ENCODE data around the gene RAB35.
A peak's percentile ranks its signal among the peaks of the same experiment; 100 is the strongest.

RAB35 gene

GRCh38 chr12:120091371-120092090, 25.0 kb downstream of the RAB35 start (continued):
- no peak for TF ChIP-seq ZNF518A (tag by site-specific recombination; conservative IDR thresholded peaks at IDR 0.05; ENCODE audit: low read depth)
- TF ChIP-seq ZNF449 (tag by site-specific recombination; IDR thresholded peaks at IDR 0.05) = no peak
- TF ChIP-seq ZBTB44 (tag by site-specific recombination; IDR thresholded peaks at IDR 0.05) = peak; percentile 79
- TF ChIP-seq ZNF624 (tag by site-specific recombination; IDR thresholded peaks at IDR 0.05) = peak; percentile 99
- TF ChIP-seq ZNF391 (tag by site-specific recombination; IDR thresholded peaks at IDR 0.05; ENCODE audit: borderline replicate concordance, low read depth) = no peak
- TF ChIP-seq ZSCAN4 (tag by site-specific recombination; IDR thresholded peaks at IDR 0.05) = no peak
- no peak for TF ChIP-seq YY2 (tag by site-specific recombination; IDR thresholded peaks at IDR 0.05)
- no peak for TF ChIP-seq ZSCAN30 (tag by site-specific recombination; IDR thresholded peaks at IDR 0.05)
- no peak for TF ChIP-seq ZNF639 (tag by site-specific recombination; IDR thresholded peaks at IDR 0.05)
- TF ChIP-seq AEBP2 (tag by site-specific recombination; IDR thresholded peaks at IDR 0.05; ENCODE audit: borderline replicate concordance) = no peak
- no peak for TF ChIP-seq ZNF514 (tag by site-specific recombination; IDR thresholded peaks at IDR 0.05)
- TF ChIP-seq ZNF404 (tag by site-specific recombination; IDR thresholded peaks at IDR 0.05) = no peak
- TF ChIP-seq SP7 (tag by site-specific recombination; IDR thresholded peaks at IDR 0.05) = no peak
- TF ChIP-seq ZNF324 (tag by site-specific recombination; IDR thresholded peaks at IDR 0.05) = peak; percentile 32; the same call in 1 of the 2 replicates
- TF ChIP-seq ZNF660 (tag by site-specific recombination; IDR thresholded peaks at IDR 0.05) = peak; percentile 98
- no peak for TF ChIP-seq PRDM10 (tag by site-specific recombination; IDR thresholded peaks at IDR 0.05)
- TF ChIP-seq ZNF501 (tag by site-specific recombination; IDR thresholded peaks at IDR 0.05) = no peak
- peak; percentile 97 for TF ChIP-seq ZNF571 (tag by site-specific recombination; IDR thresholded peaks at IDR 0.05)
- TF ChIP-seq ZNF530 (tag by site-specific recombination; IDR thresholded peaks at IDR 0.05; ENCODE audit: low read depth) = no peak
- no peak for TF ChIP-seq ZNF274 (IDR thresholded peaks at IDR 0.05; ENCODE audit: low read length)
- no peak for TF ChIP-seq ZNF274 (tag by site-specific recombination; IDR thresholded peaks at IDR 0.05; ENCODE audit: borderline replicate concordance)
- TF ChIP-seq ZNF423 (tag by site-specific recombination; IDR thresholded peaks at IDR 0.05) = no peak
- TF ChIP-seq ZNF211 (tag by site-specific recombination; IDR thresholded peaks at IDR 0.05; ENCODE audit: low read depth) = no peak

Measured in HEK293 (cell line).